WTC11 (cell line): ENCODE data around the gene MON2. TPM values are rescaled to one million over a fixed set of nuclear protein-coding genes. Genes with fewer than 3 reads are reported as not detected.

Source experiments
- ATAC-seq: fragments of 200-7000 bp; cut with Tn5 transposase; 2 replicates; pipeline ENCODE4 v1.10.0; 2021; ENCODE audit warnings: mild to moderate bottlenecking, moderate library complexity
- CTCF ChIA-PET: fragments of 300-600 bp; sonication (Branson Sonifier 250); formaldehyde crosslinking; loops from one replicate; lab custom pipeline; 2021; ENCODE audit warnings: antibody characterized with exemption; lab: Charles Lee
- POLR2A ChIA-PET: fragments of 350-600 bp; sonication (Branson Sonifier 250); formaldehyde crosslinking; loops from one replicate; lab custom pipeline; 2021; ENCODE audit warnings: antibody characterized with exemption; lab: Charles Lee
- DNase-seq: peaks from one replicate; pipeline ENCODE4 v3.0.0; 2021; ENCODE audit warnings: low spot score
- H3K27ac Mint-ChIP-seq: 2 replicates; pipeline ENCODE4 v1.8.0; 2021; ENCODE audit warnings: mixed read lengths
- H3K27me3 Mint-ChIP-seq: 2 replicates; pipeline ENCODE4 v1.8.0; 2021; ENCODE audit warnings: low read depth, mild to moderate bottlenecking, moderate library complexity, mixed read lengths
- H3K36me3 Mint-ChIP-seq: 2 replicates; pipeline ENCODE4 v1.8.0; 2021; ENCODE audit warnings: mixed read lengths
- H3K4me1 Mint-ChIP-seq: 2 replicates; pipeline ENCODE4 v1.8.0; 2022; ENCODE audit warnings: mixed read lengths
- H3K4me3 Mint-ChIP-seq: 2 replicates; pipeline ENCODE4 v1.8.0; 2021; ENCODE audit warnings: mild to moderate bottlenecking, moderate library complexity, mixed read lengths
- H3K9me3 Mint-ChIP-seq: 2 replicates; pipeline ENCODE4 v1.8.0; 2021; ENCODE audit warnings: mixed read lengths
- CBFB ChIP-seq: sonication (generic); formaldehyde crosslinking; IDR thresholded peaks from 2 replicates; pipeline ENCODE4 v1.8.1; 2022; ENCODE audit warnings: mild to moderate bottlenecking, low read depth, missing genetic modification reagents
- CDX4 ChIP-seq: fragments of 250-450 bp; sonication (Bioruptor Pico); IDR thresholded peaks from 2 replicates; pipeline ENCODE4 v1.9.0; 2021; ENCODE audit warnings: moderate library complexity, mild to moderate bottlenecking, inconsistent platforms, borderline replicate concordance
- CREB1 ChIP-seq: sonication (generic); formaldehyde crosslinking; IDR thresholded peaks from 2 replicates; pipeline ENCODE4 v1.8.0; 2023; ENCODE audit warnings: mild to moderate bottlenecking, missing genetic modification reagents
- ETV6 ChIP-seq: sonication (generic); formaldehyde crosslinking; IDR thresholded peaks from 2 replicates; pipeline ENCODE4 v1.8.1; 2022; ENCODE audit warnings: mild to moderate bottlenecking, missing genetic modification reagents
- GABPB1 ChIP-seq: sonication (generic); formaldehyde crosslinking; IDR thresholded peaks from 2 replicates; pipeline ENCODE4 v1.8.1; 2023; ENCODE audit warnings: mild to moderate bottlenecking, missing genetic modification reagents
- JUN ChIP-seq: sonication (generic); formaldehyde crosslinking; IDR thresholded peaks from 2 replicates; pipeline ENCODE4 v1.8.0; 2023; ENCODE audit warnings: mild to moderate bottlenecking, missing genetic modification reagents
- MLX ChIP-seq: sonication (generic); formaldehyde crosslinking; IDR thresholded peaks from 2 replicates; pipeline ENCODE4 v1.8.1; 2023; ENCODE audit warnings: mild to moderate bottlenecking, missing genetic modification reagents, moderate library complexity
- MXD4 ChIP-seq: fragments of 250-450 bp; sonication (Bioruptor Pico); IDR thresholded peaks from 2 replicates; pipeline ENCODE4 v1.8.0; 2021; ENCODE audit warnings: mild to moderate bottlenecking, moderate library complexity, borderline replicate concordance
- TCF7 ChIP-seq: sonication (generic); formaldehyde crosslinking; IDR thresholded peaks from 2 replicates; pipeline ENCODE4 v1.8.0; 2022; ENCODE audit warnings: mild to moderate bottlenecking, low read depth, missing genetic modification reagents, moderate library complexity
- USF1 ChIP-seq: sonication (generic); formaldehyde crosslinking; IDR thresholded peaks from 2 replicates; pipeline ENCODE4 v1.8.0; 2022; ENCODE audit warnings: mild to moderate bottlenecking, missing genetic modification reagents
- ZBTB21 ChIP-seq: sonication (generic); formaldehyde crosslinking; IDR thresholded peaks from 2 replicates; pipeline ENCODE4 v1.8.1; 2023; ENCODE audit warnings: mild to moderate bottlenecking, missing genetic modification reagents, borderline replicate concordance
- ZBTB43 ChIP-seq: sonication (generic); formaldehyde crosslinking; IDR thresholded peaks from 2 replicates; pipeline ENCODE4 v1.8.1; 2023; ENCODE audit warnings: mild to moderate bottlenecking, missing genetic modification reagents
- ZNF219 ChIP-seq: sonication (generic); formaldehyde crosslinking; IDR thresholded peaks from 2 replicates; pipeline ENCODE4 v1.8.0; 2023; ENCODE audit warnings: missing genetic modification reagents, mild to moderate bottlenecking, borderline replicate concordance
- ZNF263 ChIP-seq: sonication (generic); formaldehyde crosslinking; IDR thresholded peaks from 2 replicates; pipeline ENCODE4 v1.8.1; 2022; ENCODE audit warnings: low read depth, mild to moderate bottlenecking, moderate library complexity, missing genetic modification reagents
- ZNF281 ChIP-seq: sonication (generic); formaldehyde crosslinking; IDR thresholded peaks from 2 replicates; pipeline ENCODE4 v1.8.0; 2023; ENCODE audit warnings: mild to moderate bottlenecking, missing genetic modification reagents
- ZNF396 ChIP-seq: fragments of 250-450 bp; sonication (Bioruptor Pico); IDR thresholded peaks from 2 replicates; pipeline ENCODE4 v1.8.0; 2021; ENCODE audit warnings: mild to moderate bottlenecking, moderate library complexity, borderline replicate concordance
- ZNF425 ChIP-seq: fragments of 250-450 bp; sonication (Bioruptor Pico); conservative IDR thresholded peaks from 2 replicates; pipeline ENCODE4 v1.9.0; 2021; ENCODE audit warnings: mild to moderate bottlenecking
- ZNF512 ChIP-seq: sonication (generic); formaldehyde crosslinking; IDR thresholded peaks from 2 replicates; pipeline ENCODE4 v1.8.1; 2022; ENCODE audit warnings: missing genetic modification reagents, borderline replicate concordance
- total RNA-seq: library from RNA; stranded (reverse); gene quantifications from 3 replicates; pipeline ENCODE4 v1.2.3, GENCODE V29; 2021
- TF ChIP-seq, protein P1 (sequence below): fragments of 250-450 bp; sonication (Bioruptor Pico); IDR thresholded peaks from 2 replicates; pipeline ENCODE4 v1.8.0; 2021; ENCODE audit warnings: mild to moderate bottlenecking

Gene MON2
- total RNA-seq, 1 experiment from 2014 or later = 25.8 TPM

DNA sequence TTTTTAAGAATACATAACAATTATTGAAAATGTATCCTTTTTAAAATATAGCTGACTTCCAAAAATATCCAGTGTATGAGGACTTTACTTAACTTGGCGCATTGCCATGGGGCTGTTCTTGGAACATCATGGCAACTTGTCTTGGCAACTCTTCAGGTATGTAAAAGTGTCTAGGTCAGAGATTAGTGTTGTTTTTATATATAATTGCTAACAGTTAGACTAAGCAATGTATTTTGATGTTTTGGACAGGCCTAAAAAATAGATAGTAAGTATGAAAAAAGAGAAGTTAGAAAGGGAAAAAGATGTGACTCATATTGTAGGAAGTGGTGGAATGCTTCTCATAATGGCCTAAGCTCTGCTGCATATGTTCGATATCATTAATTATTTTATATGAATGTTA is 70.9 kb downstream of the MON2 start:
- H3K27ac Mint-ChIP-seq = no peak overlapping the region
- TF ChIP-seq ETV6 (CRISPR knock-in tag) = no peak
- TF ChIP-seq ZBTB43 = no peak
- TF ChIP-seq ZNF396 (CRISPR knock-in tag) = no peak
- TF ChIP-seq MXD4 = no peak
- TF ChIP-seq GABPB1 = no peak
- TF ChIP-seq ZNF219 (CRISPR knock-in tag) = no peak
- TF ChIP-seq CREB1 (CRISPR knock-in tag) = no peak
- TF ChIP-seq ZNF425 (CRISPR knock-in tag) = no peak
- TF ChIP-seq ZBTB21 = no peak
- TF ChIP-seq, protein P1, sequence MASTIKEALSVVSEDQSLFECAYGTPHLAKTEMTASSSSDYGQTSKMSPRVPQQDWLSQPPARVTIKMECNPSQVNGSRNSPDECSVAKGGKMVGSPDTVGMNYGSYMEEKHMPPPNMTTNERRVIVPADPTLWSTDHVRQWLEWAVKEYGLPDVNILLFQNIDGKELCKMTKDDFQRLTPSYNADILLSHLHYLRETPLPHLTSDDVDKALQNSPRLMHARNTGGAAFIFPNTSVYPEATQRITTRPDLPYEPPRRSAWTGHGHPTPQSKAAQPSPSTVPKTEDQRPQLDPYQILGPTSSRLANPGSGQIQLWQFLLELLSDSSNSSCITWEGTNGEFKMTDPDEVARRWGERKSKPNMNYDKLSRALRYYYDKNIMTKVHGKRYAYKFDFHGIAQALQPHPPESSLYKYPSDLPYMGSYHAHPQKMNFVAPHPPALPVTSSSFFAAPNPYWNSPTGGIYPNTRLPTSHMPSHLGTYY (CRISPR knock-in tag) = no peak
- TF ChIP-seq MLX (CRISPR knock-in tag) = no peak
- no peak for TF ChIP-seq ZNF263 (CRISPR knock-in tag)
- TF ChIP-seq ZNF512 (CRISPR knock-in tag) = no peak
- TF ChIP-seq ZNF281 (CRISPR knock-in tag) = no peak
- no peak for TF ChIP-seq CBFB (CRISPR knock-in tag)
- no peak for TF ChIP-seq USF1 (CRISPR knock-in tag)
- no peak for TF ChIP-seq TCF7 (CRISPR knock-in tag)
- no peak for TF ChIP-seq JUN (CRISPR knock-in tag)
- TF ChIP-seq CDX4 (CRISPR knock-in tag) = no peak
- DNase-seq = no peak
- H3K9me3 Mint-ChIP-seq = no peaks in the 10 kb centered on the region
- ChIA-PET CTCF (no interaction called here), POLR2A (no interaction called here)
- no peak overlapping the region for H3K4me3 Mint-ChIP-seq
- no peaks in the 10 kb centered on the region for H3K27me3 Mint-ChIP-seq
- H3K36me3 Mint-ChIP-seq = peaks cover 14% of the 10 kb centered on the region
- H3K4me1 Mint-ChIP-seq = no peaks in the 10 kb centered on the region
- ATAC-seq = no peak
